GM12878 (cell line): ENCODE data around the gene OSBPL7. TPM values are rescaled to one million over a fixed set of nuclear protein-coding genes. Genes with fewer than 3 reads are reported as not detected.

Experiments used
- ATAC-seq: fragments of 200-7000 bp; cut with Tn5 transposase; 3 replicates; pipeline ENCODE4 v1.9.1; 2020; ENCODE audit warnings: mild to moderate bottlenecking, moderate library complexity
- BruUV-seq: library from RNA; stranded (reverse); fragments of 400-500 nt; replicated peaks from 2 replicates; lab custom pipeline; 2021; lab: Mats Ljungman, UMichigan
- CTCF ChIA-PET: fragments of 300-600 bp; sonication (Branson Sonifier 250); formaldehyde crosslinking; extraction: SDS; loops from one replicate; lab custom pipeline; 2021; ENCODE audit warnings: inconsistent platforms; lab: Yijun Ruan, JAX
- POLR2A ChIA-PET: fragments of 350-600 bp; formaldehyde crosslinking; extraction: SDS; loops from one replicate; lab custom pipeline; 2021; ENCODE audit warnings: inconsistent platforms; lab: Charles Lee
- RAD21 ChIA-PET: fragments of 300-600 bp; sonication (Branson Sonifier 250); formaldehyde crosslinking; loops from one replicate; lab custom pipeline; 2023; ENCODE audit warnings: antibody characterized with exemption; ENCODE audit not compliant: unreplicated experiment; lab: Charles Lee
- SMC1A ChIA-PET: fragments of 300-600 bp; sonication (Branson Sonifier 250); formaldehyde crosslinking; loops from one replicate; lab custom pipeline; 2023; ENCODE audit not compliant: unreplicated experiment, uncharacterized antibody; lab: Charles Lee
- DNase-seq: peaks from one replicate; pipeline ENCODE4 v3.0.0-alpha.2; 2011; ENCODE audit warnings: low read depth, low spot score
- FAIRE-seq: peaks from 3 replicates; lab custom pipeline; 2011; peaks lifted over from hg19 to GRCh38; lab: Jason Lieb, UNC
- H2AFZ ChIP-seq: 2 replicates; pipeline ENCODE4 v1.6.0; 2011; ENCODE audit warnings: low read depth, low read length, control low read depth; ENCODE audit not compliant: control insufficient read depth
- H3K27ac ChIP-seq: 2 replicates; pipeline ENCODE4 v1.5.1; 2011; ENCODE audit warnings: control low read depth; ENCODE audit not compliant: control insufficient read depth, insufficient read depth
- H3K27me3 ChIP-seq, 2 experiments: replicated peaks in 1 of 2; 2 replicates each; pipeline versions ENCODE4 v1.6.0 to v1.6.1; 2011; ENCODE audit warnings: low read length in 1 of 2; ENCODE audit not compliant: control insufficient read depth in 2 of 2, insufficient read depth in 2 of 2
- H3K36me3 ChIP-seq, 2 experiments: 2 replicates each; pipeline ENCODE4 v1.5.1; 2011; ENCODE audit warnings: low read length in 1 of 2; ENCODE audit not compliant: control insufficient read depth in 2 of 2, insufficient read depth in 2 of 2
- H3K4me1 ChIP-seq: 2 replicates; pipeline ENCODE4 v1.6.1; 2011; ENCODE audit warnings: mild to moderate bottlenecking, low read length, moderate library complexity, mixed read lengths; ENCODE audit not compliant: control insufficient read depth, insufficient read depth
- H3K4me2 ChIP-seq: 2 replicates; pipeline ENCODE4 v1.6.0; 2011; ENCODE audit warnings: control low read depth; ENCODE audit not compliant: control insufficient read depth, insufficient read depth
- H3K4me3 ChIP-seq: fragments of 200-600 bp; sonication (generic); 2 replicates; pipeline ENCODE4 v1.5.1; 2016
- H3K79me2 ChIP-seq: 2 replicates; pipeline ENCODE4 v1.6.0; 2011; ENCODE audit warnings: low read length; ENCODE audit not compliant: control insufficient read depth, insufficient read depth
- H3K9ac ChIP-seq: 2 replicates; pipeline ENCODE4 v1.8.0; 2011; ENCODE audit warnings: low read length, control low read depth, mixed read lengths; ENCODE audit not compliant: control insufficient read depth, insufficient read depth
- H3K9me3 ChIP-seq: replicated peaks from 3 replicates; pipeline ENCODE4 v1.5.1; 2011; ENCODE audit warnings: mild to moderate bottlenecking, low read length; ENCODE audit not compliant: control insufficient read depth, insufficient read depth
- H4K20me1 ChIP-seq: 2 replicates; pipeline ENCODE4 v1.6.0; 2011; ENCODE audit not compliant: control insufficient read depth, insufficient read depth
- BMI1 ChIP-seq: fragments of 450-650 bp; IDR thresholded peaks from 2 replicates; pipeline ENCODE4 v1.6.1; 2016; ENCODE audit warnings: mild to moderate bottlenecking, moderate library complexity, borderline replicate concordance
- E2F8 ChIP-seq: fragments of 450-650 bp; IDR thresholded peaks from 2 replicates; pipeline ENCODE4 v1.6.1; 2018; ENCODE audit warnings: mild to moderate bottlenecking, low read depth, moderate library complexity; ENCODE audit not compliant: partially characterized antibody
- MTA3 ChIP-seq: IDR thresholded peaks from 2 replicates; pipeline ENCODE4 v1.6.1; 2012; ENCODE audit warnings: low read length, inconsistent platforms, borderline replicate concordance
- RAD21 ChIP-seq: IDR thresholded peaks from 2 replicates; pipeline ENCODE4 v1.6.1; 2011; ENCODE audit warnings: mild to moderate bottlenecking, low read depth, low read length, moderate library complexity; ENCODE audit not compliant: insufficient read depth
- WGBS: methylation state at CpG from one replicate; pipeline ENCODE4 v1.1.6; 2016; ENCODE audit warnings: low lambda C conversion rate; ENCODE audit not compliant: insufficient replicate concordance, insufficient coverage; ENCODE audit errors: missing lambda C conversion rate; 5-methylcytosine and 5-hydroxymethylcytosine counted together
- in situ Hi-C: fragments of 300-500 bp; cut with MboI; formaldehyde crosslinking; loops from 9 replicates; pipeline ENCODE4 v1.14.3; 2018; ENCODE audit warnings: mixed read lengths
- intact Hi-C: fragments of 100-400 bp; cut with micrococcal nuclease; formaldehyde crosslinking; loops from one replicate; pipeline ENCODE4 v1.14.2; 2022; ENCODE audit not compliant: unreplicated experiment
- polyA plus RNA-seq, 11 experiments: library from polyadenylated mRNA; depleted of rRNA in 4 of 11; unstranded in 6 of 11; stranded (reverse) in 5 of 11; fragments of >200 nt; fragmentation: Nextera tagmentation in 4 of 11; fragmentation: Illumina TruSeq in 1 of 11; extraction: Ambion mirVana in 4 of 11; extraction: Trizol in 1 of 11; gene quantifications; 1 replicate in 1 of 11; 2 replicates in 10 of 11; pipeline versions ENCODE4 v1.2.1 to v1.2.3, GENCODE V29; 2011 to 2016; ENCODE audit warnings: inconsistent platforms in 2 of 11, missing spikeins in 2 of 11, low read depth in 1 of 11
- total RNA-seq, 4 experiments: library from RNA; depleted of rRNA in 3 of 4; stranded (reverse); fragments of >200 nt in 3 of 4; fragmentation: Illumina TruSeq in 1 of 4; extraction: Trizol in 1 of 4; gene quantifications; 2 replicates each; pipeline versions ENCODE4 v1.2.1 to v1.2.3, GENCODE V29; 2013 to 2021

The OSBPL7 gene
- total and polyA plus RNA-seq, 10 of the 15 experiments (the other 5 are each of a cell fraction or from before 2014, with no cell fraction given), result 0.50 to 16.1 (median 6.7) TPM

GRCh38 chr17:47763913-47764582 is 57.5 kb downstream of the OSBPL7 start:
- intact Hi-C loops, result no loop called here
- ChIA-PET RAD21 (no interaction called here), SMC1A (interaction anchor here (0.8 kb wide), 1 partner anchor 17 kb away, joined by 3 read pairs; no protein-coding TSS in a partner anchor), POLR2A (no interaction called here), CTCF (no interaction called here)
- Histone ChIP-seq H3K4me2 (no peak overlapping the region), H3K36me3 (no peaks in the 10 kb centered on the region), H3K9me3 (no peaks in the 10 kb centered on the region; the same call in 2 of the 3 replicates), H3K27ac (no peak overlapping the region), H3K9ac (no peak overlapping the region), H3K4me3 (no peak overlapping the region), H3K27me3 (no peaks in the 10 kb centered on the region), H3K4me1 (no peaks in the 10 kb centered on the region), H2AFZ (no peak overlapping the region), H3K79me2 (no peaks in the 10 kb centered on the region), H4K20me1 (no peaks in the 10 kb centered on the region)
- no peak for ATAC-seq
- in situ Hi-C loops, result no loop called here
- TF ChIP-seq BMI1 (no peak), RAD21 (no peak), MTA3 (no peak), E2F8 (no peak)
- BruUV-seq, result no TSS peak
- DNase-seq, result no peak
- 7% methylated on average over 3 of the region's 3 CpGs for WGBS
- no peak for FAIRE-seq
